K562 (cell line): ENCODE data around the gene HES6. TPM values are rescaled to one million over a fixed set of nuclear protein-coding genes. Genes with fewer than 3 reads are reported as not detected.

Source experiments
- CHCHD3 ChIP-seq: fragments of 250-450 bp; sonication (Bioruptor Pico); IDR thresholded peaks from 2 replicates; pipeline ENCODE4 v2.1.2; 2022; ENCODE audit warnings: mild to moderate bottlenecking
- DPF2 ChIP-seq: fragments of 450-650 bp; IDR thresholded peaks from 2 replicates; pipeline ENCODE4 v1.6.1; 2016
- GATAD2A ChIP-seq: fragments of 450-650 bp; IDR thresholded peaks from 2 replicates; pipeline ENCODE4 v1.6.1; 2017
- GATAD2B ChIP-seq: fragments of 450-650 bp; IDR thresholded peaks from 2 replicates; pipeline ENCODE4 v1.6.1; 2017; ENCODE audit warnings: mild to moderate bottlenecking, borderline replicate concordance
- GTF2E2 ChIP-seq: fragments of 200-800 bp; sonication (Bioruptor generic); IDR thresholded peaks from 2 replicates; pipeline ENCODE4 v1.6.1; 2016; ENCODE audit warnings: missing genetic modification characterization, missing compliant biosample characterization
- NFE2 ChIP-seq: IDR thresholded peaks from 2 replicates; pipeline ENCODE4 v1.6.1; 2014; ENCODE audit warnings: antibody characterized with exemption, low read depth
- RFX1 ChIP-seq: fragments of 450-650 bp; IDR thresholded peaks from 2 replicates; pipeline ENCODE4 v1.6.1; 2016; ENCODE audit warnings: mild to moderate bottlenecking, moderate library complexity
- ZNF232 ChIP-seq: sonication (generic); formaldehyde crosslinking; IDR thresholded peaks from 2 replicates; pipeline ENCODE4 v1.8.0; 2022; ENCODE audit warnings: mild to moderate bottlenecking, missing genetic modification reagents
- ZNF444 ChIP-seq: fragments of 250-450 bp; sonication (Bioruptor Pico); IDR thresholded peaks from 2 replicates; pipeline ENCODE4 v1.4.0; 2020; ENCODE audit warnings: mild to moderate bottlenecking, moderate library complexity
- polyA plus RNA-seq, 8 experiments: library from polyadenylated mRNA; depleted of rRNA in 4 of 8; stranded (reverse) in 5 of 8; unstranded in 3 of 8; fragments of >200 nt; fragmentation: Nextera tagmentation in 2 of 8; fragmentation: Illumina TruSeq in 1 of 8; extraction: Ambion mirVana in 2 of 8; extraction: Trizol in 1 of 8; gene quantifications; 2 replicates each; pipeline versions ENCODE4 v1.2.1 to v1.2.3, GENCODE V29; 2011 to 2014; ENCODE audit warnings: inconsistent platforms in 1 of 8, missing spikeins in 1 of 8
- total RNA-seq, 7 experiments: library from RNA; depleted of rRNA in 6 of 7; stranded (reverse); fragments of >200 nt in 6 of 7; fragmentation: Illumina TruSeq in 2 of 7; extraction: Trizol in 2 of 7; gene quantifications; 2 replicates each; pipeline versions ENCODE4 v1.2.1 to v1.2.3, GENCODE V29; 2011 to 2021; ENCODE audit warnings: low replicate concordance in 1 of 7
- TF ChIP-seq, protein P1 (sequence below): sonication (generic); formaldehyde crosslinking; IDR thresholded peaks from 2 replicates; pipeline ENCODE4 v1.8.0; 2022; ENCODE audit warnings: mild to moderate bottlenecking, low read depth, missing genetic modification reagents
- TF ChIP-seq, protein P2 (sequence below): fragments of 450-650 bp; IDR thresholded peaks from one replicate; pipeline ENCODE4 v1.6.1; 2018; ENCODE audit warnings: mild to moderate bottlenecking, moderate library complexity; ENCODE audit not compliant: partially characterized antibody
- TF ChIP-seq, protein P3 (sequence below): sonication (generic); formaldehyde crosslinking; IDR thresholded peaks from 2 replicates; pipeline ENCODE4 v1.8.1; 2023; ENCODE audit warnings: mild to moderate bottlenecking, missing genetic modification reagents
- TF ChIP-seq, protein P4 (sequence below): fragments of 250-450 bp; sonication (Bioruptor Pico); IDR thresholded peaks from 2 replicates; pipeline ENCODE4 v1.4.0; 2020; ENCODE audit warnings: mild to moderate bottlenecking, moderate library complexity

HES6 gene
- total and polyA plus RNA-seq, 9 of the 15 experiments (the other 6 are each of a cell fraction or from before 2014, with no cell fraction given), result 6.2 to 133 (median 29.2) TPM

DNA sequence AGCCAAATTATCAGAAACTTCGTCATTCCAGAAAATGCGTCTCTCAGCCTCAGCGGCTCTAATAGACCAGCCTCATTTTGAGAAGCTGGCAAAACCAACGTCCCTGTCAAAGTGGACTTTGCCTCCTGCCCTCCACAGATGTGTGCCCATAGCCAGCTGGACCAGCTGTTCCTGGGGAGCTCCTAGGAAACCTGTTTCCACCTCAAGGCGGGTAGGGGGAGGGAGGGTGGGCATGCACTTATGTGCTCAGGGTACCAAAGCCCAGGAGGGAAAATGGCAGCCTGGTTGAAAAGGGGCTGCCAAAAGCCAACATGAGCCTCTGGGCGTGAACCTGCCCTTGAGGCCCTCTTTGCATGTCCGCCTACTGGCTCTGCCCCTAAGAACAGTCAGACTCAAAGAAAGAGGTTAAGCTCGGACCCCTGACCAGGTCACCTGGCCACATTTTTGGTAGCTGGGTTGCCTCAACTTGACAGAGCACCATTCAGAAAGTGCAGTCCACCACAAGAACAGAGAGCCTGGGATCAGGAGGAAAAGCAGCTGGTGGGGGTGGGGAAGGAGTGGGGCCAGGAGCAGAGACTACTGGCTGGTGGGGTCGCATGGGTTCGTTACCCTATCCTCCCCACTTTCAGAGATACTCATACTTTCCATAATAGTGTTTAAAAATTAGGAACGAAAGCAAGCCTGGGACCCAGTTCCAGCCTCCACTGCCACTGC, 45.1 kb upstream of the HES6 start (continued):
- TF ChIP-seq, protein P1, sequence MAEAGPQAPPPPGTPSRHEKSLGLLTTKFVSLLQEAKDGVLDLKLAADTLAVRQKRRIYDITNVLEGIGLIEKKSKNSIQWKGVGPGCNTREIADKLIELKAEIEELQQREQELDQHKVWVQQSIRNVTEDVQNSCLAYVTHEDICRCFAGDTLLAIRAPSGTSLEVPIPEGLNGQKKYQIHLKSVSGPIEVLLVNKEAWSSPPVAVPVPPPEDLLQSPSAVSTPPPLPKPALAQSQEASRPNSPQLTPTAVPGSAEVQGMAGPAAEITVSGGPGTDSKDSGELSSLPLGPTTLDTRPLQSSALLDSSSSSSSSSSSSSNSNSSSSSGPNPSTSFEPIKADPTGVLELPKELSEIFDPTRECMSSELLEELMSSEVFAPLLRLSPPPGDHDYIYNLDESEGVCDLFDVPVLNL (CRISPR knock-in tag), result no peak
- TF ChIP-seq DPF2 (no peak), ZNF444 (CRISPR knock-in tag) (no peak), ZNF232 (CRISPR knock-in tag) (no peak), GATAD2A (no peak), GTF2E2 (tag) (no peak), NFE2 (no peak), RFX1 (no peak), GATAD2B (no peak), CHCHD3 (CRISPR knock-in tag) (no peak)
- TF ChIP-seq, protein P2, sequence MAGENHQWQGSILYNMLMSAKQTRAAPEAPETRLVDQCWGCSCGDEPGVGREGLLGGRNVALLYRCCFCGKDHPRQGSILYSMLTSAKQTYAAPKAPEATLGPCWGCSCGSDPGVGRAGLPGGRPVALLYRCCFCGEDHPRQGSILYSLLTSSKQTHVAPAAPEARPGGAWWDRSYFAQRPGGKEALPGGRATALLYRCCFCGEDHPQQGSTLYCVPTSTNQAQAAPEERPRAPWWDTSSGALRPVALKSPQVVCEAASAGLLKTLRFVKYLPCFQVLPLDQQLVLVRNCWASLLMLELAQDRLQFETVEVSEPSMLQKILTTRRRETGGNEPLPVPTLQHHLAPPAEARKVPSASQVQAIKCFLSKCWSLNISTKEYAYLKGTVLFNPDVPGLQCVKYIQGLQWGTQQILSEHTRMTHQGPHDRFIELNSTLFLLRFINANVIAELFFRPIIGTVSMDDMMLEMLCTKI, result no peak
- TF ChIP-seq, protein P3, sequence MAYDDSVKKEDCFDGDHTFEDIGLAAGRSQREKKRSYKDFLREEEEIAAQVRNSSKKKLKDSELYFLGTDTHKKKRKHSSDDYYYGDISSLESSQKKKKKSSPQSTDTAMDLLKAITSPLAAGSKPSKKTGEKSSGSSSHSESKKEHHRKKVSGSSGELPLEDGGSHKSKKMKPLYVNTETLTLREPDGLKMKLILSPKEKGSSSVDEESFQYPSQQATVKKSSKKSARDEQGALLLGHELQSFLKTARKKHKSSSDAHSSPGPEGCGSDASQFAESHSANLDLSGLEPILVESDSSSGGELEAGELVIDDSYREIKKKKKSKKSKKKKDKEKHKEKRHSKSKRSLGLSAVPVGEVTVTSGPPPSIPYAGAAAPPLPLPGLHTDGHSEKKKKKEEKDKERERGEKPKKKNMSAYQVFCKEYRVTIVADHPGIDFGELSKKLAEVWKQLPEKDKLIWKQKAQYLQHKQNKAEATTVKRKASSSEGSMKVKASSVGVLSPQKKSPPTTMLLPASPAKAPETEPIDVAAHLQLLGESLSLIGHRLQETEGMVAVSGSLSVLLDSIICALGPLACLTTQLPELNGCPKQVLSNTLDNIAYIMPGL (CRISPR knock-in tag), result no peak
- TF ChIP-seq, protein P4, sequence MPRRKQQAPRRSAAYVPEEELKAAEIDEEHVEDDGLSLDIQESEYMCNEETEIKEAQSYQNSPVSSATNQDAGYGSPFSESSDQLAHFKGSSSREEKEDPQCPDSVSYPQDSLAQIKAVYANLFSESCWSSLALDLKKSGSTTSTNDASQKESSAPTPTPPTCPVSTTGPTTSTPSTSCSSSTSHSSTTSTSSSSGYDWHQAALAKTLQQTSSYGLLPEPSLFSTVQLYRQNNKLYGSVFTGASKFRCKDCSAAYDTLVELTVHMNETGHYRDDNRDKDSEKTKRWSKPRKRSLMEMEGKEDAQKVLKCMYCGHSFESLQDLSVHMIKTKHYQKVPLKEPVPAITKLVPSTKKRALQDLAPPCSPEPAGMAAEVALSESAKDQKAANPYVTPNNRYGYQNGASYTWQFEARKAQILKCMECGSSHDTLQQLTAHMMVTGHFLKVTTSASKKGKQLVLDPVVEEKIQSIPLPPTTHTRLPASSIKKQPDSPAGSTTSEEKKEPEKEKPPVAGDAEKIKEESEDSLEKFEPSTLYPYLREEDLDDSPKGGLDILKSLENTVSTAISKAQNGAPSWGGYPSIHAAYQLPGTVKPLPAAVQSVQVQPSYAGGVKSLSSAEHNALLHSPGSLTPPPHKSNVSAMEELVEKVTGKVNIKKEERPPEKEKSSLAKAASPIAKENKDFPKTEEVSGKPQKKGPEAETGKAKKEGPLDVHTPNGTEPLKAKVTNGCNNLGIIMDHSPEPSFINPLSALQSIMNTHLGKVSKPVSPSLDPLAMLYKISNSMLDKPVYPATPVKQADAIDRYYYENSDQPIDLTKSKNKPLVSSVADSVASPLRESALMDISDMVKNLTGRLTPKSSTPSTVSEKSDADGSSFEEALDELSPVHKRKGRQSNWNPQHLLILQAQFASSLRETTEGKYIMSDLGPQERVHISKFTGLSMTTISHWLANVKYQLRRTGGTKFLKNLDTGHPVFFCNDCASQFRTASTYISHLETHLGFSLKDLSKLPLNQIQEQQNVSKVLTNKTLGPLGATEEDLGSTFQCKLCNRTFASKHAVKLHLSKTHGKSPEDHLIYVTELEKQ (CRISPR knock-in tag), result no peak
- TF ChIP-seq, all 486 proteins: peak for 0
